Mesendoderm (in vitro differentiated cells): Measurements from ENCODE around the gene EFCAB12. TPM values are rescaled to one million over a fixed set of nuclear protein-coding genes. Genes with fewer than 3 reads are reported as not detected.

ENCODE experiments used
- DNase-seq: peaks from one replicate; pipeline ENCODE4 v3.0.0; 2013
- H2AK5ac ChIP-seq: 2 replicates; pipeline ENCODE4 v1.6.1; 2013; ENCODE audit warnings: low read length, inconsistent platforms
- H2BK120ac ChIP-seq: 2 replicates; pipeline ENCODE4 v1.6.1; 2013; ENCODE audit warnings: low read depth, mild to moderate bottlenecking, low read length, moderate library complexity, mixed read lengths
- H2BK15ac ChIP-seq: replicated peaks from 2 replicates; pipeline ENCODE4 v1.6.1; 2013; ENCODE audit warnings: low read depth, mild to moderate bottlenecking, moderate library complexity
- H2BK5ac ChIP-seq: 2 replicates; pipeline ENCODE4 v1.6.1; 2013; ENCODE audit warnings: low read length, inconsistent platforms
- H3K18ac ChIP-seq: 2 replicates; pipeline ENCODE4 v1.6.1; 2013; ENCODE audit warnings: mild to moderate bottlenecking, low read length, mixed read lengths
- H3K23ac ChIP-seq: one replicate; pipeline ENCODE4 v1.6.1; 2013; ENCODE audit warnings: low read length
- H3K27ac ChIP-seq: 2 replicates; pipeline ENCODE4 v1.5.1; 2013; ENCODE audit warnings: low read depth, mild to moderate bottlenecking, inconsistent platforms, low read length, moderate library complexity
- H3K27me3 ChIP-seq: 2 replicates; pipeline ENCODE4 v1.6.1; 2013; ENCODE audit warnings: low read length, control low read depth, mild to moderate bottlenecking, inconsistent platforms; ENCODE audit not compliant: insufficient read depth, poor library complexity
- H3K36me3 ChIP-seq: 2 replicates; pipeline ENCODE4 v1.6.1; 2013; ENCODE audit warnings: low read length, inconsistent platforms; ENCODE audit not compliant: control insufficient read depth, insufficient read depth
- H3K4ac ChIP-seq: one replicate; pipeline ENCODE4 v1.6.1; 2013; ENCODE audit warnings: low read depth, mild to moderate bottlenecking, low read length, moderate library complexity
- H3K4me1 ChIP-seq: 2 replicates; pipeline ENCODE4 v1.6.1; 2013; ENCODE audit warnings: low read depth, low read length, inconsistent platforms; ENCODE audit not compliant: control insufficient read depth
- H3K4me2 ChIP-seq: 2 replicates; pipeline ENCODE4 v1.6.1; 2013; ENCODE audit warnings: low read length
- H3K4me3 ChIP-seq: 2 replicates; pipeline ENCODE4 v1.5.1; 2013; ENCODE audit warnings: mild to moderate bottlenecking, low read length
- H3K56ac ChIP-seq: one replicate; pipeline ENCODE4 v1.6.1; 2013; ENCODE audit warnings: low read length
- H3K79me1 ChIP-seq: 2 replicates; pipeline ENCODE4 v1.6.1; 2013; ENCODE audit warnings: low read length, inconsistent platforms
- H3K79me2 ChIP-seq: 2 replicates; pipeline ENCODE4 v1.6.1; 2013; ENCODE audit warnings: mild to moderate bottlenecking, low read length; ENCODE audit not compliant: control insufficient read depth, insufficient read depth
- H3K9ac ChIP-seq: 2 replicates; pipeline ENCODE4 v1.6.1; 2013; ENCODE audit warnings: low read length, inconsistent platforms
- H4K5ac ChIP-seq: one replicate; pipeline ENCODE4 v1.6.1; 2013; ENCODE audit warnings: low read length
- H4K8ac ChIP-seq: one replicate; pipeline ENCODE4 v1.6.1; 2013; ENCODE audit warnings: low read depth, mild to moderate bottlenecking, control low read depth, low read length, moderate library complexity
- WGBS: extraction: QIAGEN DNeasy Blood & Tissue Kit; methylation state at CpG from one replicate; pipeline ENCODE4 v1.1.7; 2013; ENCODE audit warnings: low lambda C conversion rate, missing lambda C conversion rate; ENCODE audit not compliant: insufficient coverage; ENCODE audit errors: extremely low coverage; 5-methylcytosine and 5-hydroxymethylcytosine counted together
- polyA plus RNA-seq, 2 experiments: library from polyadenylated mRNA; stranded (reverse); fragments of 200-250 nt; gene quantifications; one replicate each; pipeline ENCODE4 v1.2.3, GENCODE V29; 2013

The EFCAB12 gene
- 0.29 TPM for polyA plus RNA-seq (2013, experiment 1 of 2)
- 0.35 TPM for polyA plus RNA-seq (2013, experiment 2 of 2)

GRCh38 chr3:129428376-129429079 lies at the start of gene EFCAB12:
EFCAB12 (minus strand) TSS chr3:129428636; CDS start chr3:129428488, 148 bp downstream.
- Histone ChIP-seq H3K9ac (peak within 1 kb of the TSS; percentile 74), H3K27ac (no peak within 1 kb of the TSS), H3K4me2 (peak within 1 kb of the TSS; percentile 100), H3K18ac (no peak within 1 kb of the TSS), H3K36me3 (peaks cover 8% of the 10 kb centered on the region), H2BK15ac (no peak within 1 kb of the TSS), H4K5ac (no peak within 1 kb of the TSS), H2BK5ac (no peak within 1 kb of the TSS), H2AK5ac (no peak within 1 kb of the TSS), H4K8ac (no peak within 1 kb of the TSS), H2BK120ac (no peak within 1 kb of the TSS), H3K56ac (peak within 1 kb of the TSS; percentile 77), H3K4me3 (peak within 1 kb of the TSS; percentile 53), H3K27me3 (peaks cover 1% of the 10 kb centered on the region), H3K79me2 (no peaks in the 10 kb centered on the region), H3K4ac (no peak within 1 kb of the TSS), H3K23ac (no peak within 1 kb of the TSS), H3K79me1 (no peaks in the 10 kb centered on the region), H3K4me1 (peaks cover 2% of the 10 kb centered on the region)
- DNase-seq = peak; percentile 96
- no CpG with 5 or more reads among the region's 42 CpGs for WGBS

GRCh38 chr3:129476586-129476985 lies 48.1 kb upstream of the EFCAB12 start:
- no peak overlapping the region for H3K4me3 ChIP-seq
- H3K9ac ChIP-seq = no peak overlapping the region
- no peaks in the 10 kb centered on the region for H3K79me2 ChIP-seq
- H3K36me3 ChIP-seq = peaks cover 3% of the 10 kb centered on the region
- no peak overlapping the region for H3K18ac ChIP-seq
- no peaks in the 10 kb centered on the region for H3K4me1 ChIP-seq
- no peak overlapping the region for H3K27ac ChIP-seq
- no peak overlapping the region for H3K4me2 ChIP-seq
- no peak overlapping the region for H2AK5ac ChIP-seq
- DNase-seq = no peak
- H3K56ac ChIP-seq = no peak overlapping the region
- no peak overlapping the region for H2BK15ac ChIP-seq
- no peak overlapping the region for H2BK5ac ChIP-seq
- WGBS = no CpG with 5 or more reads among the region's 6 CpGs
- H4K5ac ChIP-seq = no peak overlapping the region
- no peak overlapping the region for H3K23ac ChIP-seq
- no peaks in the 10 kb centered on the region for H3K27me3 ChIP-seq
- H2BK120ac ChIP-seq = no peak overlapping the region
- H3K4ac ChIP-seq = no peak overlapping the region
- no peaks in the 10 kb centered on the region for H3K79me1 ChIP-seq
- H4K8ac ChIP-seq = no peak overlapping the region

GRCh38 chr3:129475863-129476262 lies 47.4 kb upstream of the EFCAB12 start:
- Histone ChIP-seq H3K4me3 (no peak overlapping the region), H2BK5ac (no peak overlapping the region), H3K4ac (no peak overlapping the region), H2BK15ac (no peak overlapping the region), H3K9ac (no peak overlapping the region), H3K79me2 (no peaks in the 10 kb centered on the region), H3K56ac (no peak overlapping the region), H4K8ac (no peak overlapping the region), H4K5ac (no peak overlapping the region), H3K23ac (no peak overlapping the region), H2BK120ac (no peak overlapping the region), H3K79me1 (no peaks in the 10 kb centered on the region), H3K36me3 (peaks cover 3% of the 10 kb centered on the region), H3K27ac (no peak overlapping the region), H3K27me3 (no peaks in the 10 kb centered on the region), H3K4me1 (no peaks in the 10 kb centered on the region), H3K18ac (no peak overlapping the region), H2AK5ac (no peak overlapping the region), H3K4me2 (no peak overlapping the region)
- no CpG with 5 or more reads among the region's 3 CpGs for WGBS
- DNase-seq = no peak

GRCh38 chr3:129474984-129475804 lies 46.8 kb upstream of the EFCAB12 start:
- Histone ChIP-seq H2AK5ac (no peak overlapping the region), H3K4ac (no peak overlapping the region), H2BK5ac (no peak overlapping the region), H3K9ac (no peak overlapping the region), H3K23ac (no peak overlapping the region), H3K4me2 (no peak overlapping the region), H3K56ac (no peak overlapping the region), H3K4me3 (no peak overlapping the region), H4K8ac (no peak overlapping the region), H2BK120ac (no peak overlapping the region), H2BK15ac (no peak overlapping the region), H3K27ac (no peak overlapping the region), H3K4me1 (no peaks in the 10 kb centered on the region), H3K27me3 (no peaks in the 10 kb centered on the region), H3K79me2 (no peaks in the 10 kb centered on the region), H3K36me3 (no peaks in the 10 kb centered on the region), H4K5ac (no peak overlapping the region), H3K79me1 (no peaks in the 10 kb centered on the region), H3K18ac (no peak overlapping the region)
- no peak for DNase-seq
- WGBS = no CpG with 5 or more reads among the region's 10 CpGs

GRCh38 chr3:129473769-129474152 lies 45.3 kb upstream of the EFCAB12 start:
- no peak overlapping the region for H4K5ac ChIP-seq

More at GRCh38 chr3:129473769-129474152, 45.3 kb upstream of the EFCAB12 start:
- H3K79me1 ChIP-seq = no peaks in the 10 kb centered on the region
- no peak overlapping the region for H3K4me2 ChIP-seq
- H2AK5ac ChIP-seq = no peak overlapping the region
- H3K4me3 ChIP-seq = no peak overlapping the region
- H3K79me2 ChIP-seq = no peaks in the 10 kb centered on the region
- WGBS = no CpG with 5 or more reads among the region's 4 CpGs
- no peaks in the 10 kb centered on the region for H3K36me3 ChIP-seq
- no peak overlapping the region for H2BK120ac ChIP-seq
- no peak overlapping the region for H3K27ac ChIP-seq
- no peak overlapping the region for H3K4ac ChIP-seq
- no peak overlapping the region for H3K18ac ChIP-seq
- H3K56ac ChIP-seq = no peak overlapping the region
- no peak overlapping the region for H4K8ac ChIP-seq
- H3K9ac ChIP-seq = no peak overlapping the region
- no peak for DNase-seq
- H3K4me1 ChIP-seq = no peaks in the 10 kb centered on the region
- H2BK5ac ChIP-seq = no peak overlapping the region
- H3K27me3 ChIP-seq = no peaks in the 10 kb centered on the region
- H2BK15ac ChIP-seq = no peak overlapping the region
- H3K23ac ChIP-seq = no peak overlapping the region
